ENCODE results near the gene DNMT1. TPM values are rescaled to one million over a fixed set of nuclear protein-coding genes. Genes with fewer than 3 reads are reported as not detected.

Gene DNMT1
- total and polyA plus RNA-seq, 2 donors (not counting 1 experiment from before 2014, with no cell fraction given) = 53.0 to 119 TPM

GRCh38 chr19:10095948-10096614, 98.7 kb downstream of the DNMT1 start:
- Histone ChIP-seq H3K4me1 (ENCODE audit: control insufficient read depth in 2 of 2, insufficient read depth in 2 of 2, low read length in 2 of 2) (peaks cover 27 to 49% of the 10 kb centered on the region in 2 donors), H3K4me2 (replicated peaks; ENCODE audit: low read depth, low read length, poor library complexity, severe bottlenecking) (peak overlapping the region; percentile 97), H2AFZ (ENCODE audit: insufficient read depth, low read depth, low read length, poor library complexity, severe bottlenecking) (peak overlapping the region; percentile 92), H3K79me2 (ENCODE audit: control insufficient read depth, insufficient read depth, low read length) (no peaks in the 10 kb centered on the region), H3K27me3 (replicated peaks in 1 of 4; ENCODE audit: control extremely low read depth in 1 of 4, control insufficient read depth in 3 of 4, insufficient read depth in 4 of 4, low read length in 3 of 4) (no peaks in the 10 kb centered on the region), H3K36me3 (replicated peaks in 1 of 2; ENCODE audit: control extremely low read depth in 1 of 2, control insufficient read depth in 1 of 2, extremely low read depth in 1 of 2, insufficient read depth in 2 of 2, low read length in 1 of 2) (peaks cover 0 to 5% of the 10 kb centered on the region in 2 experiments), H3K9me3 (ENCODE audit: control extremely low read depth in 1 of 3, control insufficient read depth in 2 of 3, insufficient read depth in 1 of 3, low read length in 2 of 3) (peaks cover 0 to 4% (median 4%) of the 10 kb centered on the region in 3 donors), H4K20me1 (ENCODE audit: control insufficient read depth, insufficient read depth, low read length, poor library complexity, severe bottlenecking) (no peaks in the 10 kb centered on the region), H3K27ac (ENCODE audit: low read length in 2 of 2) (peak overlapping the region; percentile 62 to 74), H3K4me3 (ENCODE audit: control extremely low read depth in 1 of 5, extremely low read depth in 1 of 5, insufficient read depth in 1 of 5, low read depth in 2 of 5, low read length in 4 of 5) (peak overlapping the region in 4 of 5 experiments; percentile 40 to 55 (median 50)), H3K9ac (ENCODE audit: low read length) (peak overlapping the region; percentile 65)
- intact Hi-C loops (cut with micrococcal nuclease) = loop anchor here (1.0 to 5.0 kb wide), 4 partner anchors 10 to 284 kb away; partner anchors contain the start of genes MRPL4, PPAN, SHFL and TYK2
- no peak for TF ChIP-seq CTCF (IDR thresholded peaks at IDR 0.05)
- TF ChIP-seq EZH2 (IDR thresholded peaks at IDR 0.05; ENCODE audit: borderline replicate concordance, insufficient read depth, low read depth, low read length, poor library complexity, severe bottlenecking) = no peak
- peak; percentile 91 for ATAC-seq (ENCODE audit: low read depth)
- 5% methylated on average over 96 of the region's 97 CpGs for WGBS (ENCODE audit: insufficient coverage)
- Mint-ChIP-seq H3K27ac (peak overlapping the region; percentile 67), H3K9me3 (ENCODE audit: insufficient read depth) (no peaks in the 10 kb centered on the region), H3K4me3 (peak overlapping the region; percentile 69), H3K27me3 (no peaks in the 10 kb centered on the region), H3K4me1 (peaks cover 39% of the 10 kb centered on the region)
- peak; percentile 96 for DNase-seq
- POLR2A ChIA-PET = interaction anchor here (0.5 to 3.0 kb wide), 10 partner anchors 9 to 332 kb away, joined by 3 to 26 read pairs (median 6); partner anchors contain the start of genes DNMT1, MRPL4, P2RY11 and PPAN
- CTCF ChIA-PET = interaction anchor here (1.0 to 14.9 kb wide), 7 partner anchors 9 to 164 kb away, joined by 3 to 263 read pairs (median 6); partner anchors contain the start of genes EIF3G, MRPL4, P2RY11 and PPAN

- H3K4me1 ChIP-seq (ENCODE audit: control insufficient read depth in 2 of 2, insufficient read depth in 2 of 2, low read length in 2 of 2) = peaks cover 24 to 44% of the 10 kb centered on the region in 2 donors
- H3K4me3 Mint-ChIP-seq = peak overlapping the region; percentile 56
- WGBS (ENCODE audit: insufficient coverage) = 59% methylated on average over 2 of the region's 7 CpGs
- DNase-seq (no peak), ATAC-seq (ENCODE audit: low read depth) (no peak)
- H3K27me3 ChIP-seq (replicated peaks in 1 of 4; ENCODE audit: control extremely low read depth in 1 of 4, control insufficient read depth in 3 of 4, insufficient read depth in 4 of 4, low read length in 3 of 4) = no peaks in the 10 kb centered on the region
- H3K4me2 ChIP-seq (replicated peaks; ENCODE audit: low read depth, low read length, poor library complexity, severe bottlenecking) = peak overlapping the region; percentile 97
- H3K4me3 ChIP-seq (ENCODE audit: control extremely low read depth in 1 of 5, extremely low read depth in 1 of 5, insufficient read depth in 1 of 5, low read depth in 2 of 5, low read length in 4 of 5) = no peak overlapping the region
- no peaks in the 10 kb centered on the region for H3K27me3 Mint-ChIP-seq
- POLR2A ChIA-PET = interaction anchor here (0.6 to 3.0 kb wide), 9 partner anchors 10 to 157 kb away, joined by 3 to 26 read pairs (median 4); partner anchors contain the start of genes DNMT1, MRPL4, P2RY11 and PPAN
- no peaks in the 10 kb centered on the region for H4K20me1 ChIP-seq (ENCODE audit: control insufficient read depth, insufficient read depth, low read length, poor library complexity, severe bottlenecking)
- no peaks in the 10 kb centered on the region for H3K79me2 ChIP-seq (ENCODE audit: control insufficient read depth, insufficient read depth, low read length)
- H3K27ac Mint-ChIP-seq = peak overlapping the region; percentile 51
- CTCF ChIA-PET = interaction anchor here (1.0 to 14.9 kb wide), 7 partner anchors 9 to 165 kb away, joined by 3 to 263 read pairs (median 6); partner anchors contain the start of genes EIF3G, MRPL4, P2RY11 and PPAN
- TF ChIP-seq EZH2 (IDR thresholded peaks at IDR 0.05; ENCODE audit: borderline replicate concordance, insufficient read depth, low read depth, low read length, poor library complexity, severe bottlenecking) (no peak), CTCF (IDR thresholded peaks at IDR 0.05) (no peak)
- H3K27ac ChIP-seq (ENCODE audit: low read length in 2 of 2) = peak overlapping the region; percentile 38 to 62
- H3K9me3 Mint-ChIP-seq (ENCODE audit: insufficient read depth) = no peaks in the 10 kb centered on the region
- peaks cover 36% of the 10 kb centered on the region for H3K4me1 Mint-ChIP-seq
- H2AFZ ChIP-seq (ENCODE audit: insufficient read depth, low read depth, low read length, poor library complexity, severe bottlenecking) = peak overlapping the region; percentile 51
- peaks cover 0 to 9% of the 10 kb centered on the region in 2 experiments for H3K36me3 ChIP-seq (replicated peaks in 1 of 2; ENCODE audit: control extremely low read depth in 1 of 2, control insufficient read depth in 1 of 2, extremely low read depth in 1 of 2, insufficient read depth in 2 of 2, low read length in 1 of 2)
- intact Hi-C loops (cut with micrococcal nuclease) = loop anchor here (5.0 kb wide), 1 partner anchor 157 kb away; the partner anchor contains the start of gene MRPL4
- H3K9me3 ChIP-seq (ENCODE audit: control extremely low read depth in 1 of 3, control insufficient read depth in 2 of 3, insufficient read depth in 1 of 3, low read length in 2 of 3) = peaks cover 0 to 4% (median 4%) of the 10 kb centered on the region in 3 donors
- peak overlapping the region; percentile 33 for H3K9ac ChIP-seq (ENCODE audit: low read length)
These were observed 99.2 kb downstream of the DNMT1 start for GRCh38 chr19:10095622-10095947.
